T-helper 9 cell (primary cell): ENCODE data around the gene DAZAP1.
"Not testable (repeated sequence)": the region's sequence is repeated elsewhere in the genome, so short reads cannot be mapped to it uniquely, and the experiment has no call there.

Experiments
- DNase-seq: peaks from one replicate; pipeline ENCODE4 v3.0.0-alpha.2; 2020

The DAZAP1 gene

GRCh38 chr19:1411255-1412191, 4.1 kb downstream of the DAZAP1 start:
- no peak for DNase-seq

- DNase-seq: no peak
Measured at GRCh38 chr19:1412323-1412923, 5.0 kb downstream of the DAZAP1 start.

GRCh38 chr19:1412995-1413800, 5.8 kb downstream of the DAZAP1 start:
- DNase-seq: no peak

GRCh38 chr19:1416014-1416841, 8.8 kb downstream of the DAZAP1 start:
- no peak for DNase-seq

GRCh38 chr19:1417145-1417544, 9.8 kb downstream of the DAZAP1 start:
- DNase-seq: no peak

GRCh38 chr19:1417681-1418495, 10.5 kb downstream of the DAZAP1 start:
- DNase-seq: no peak

- DNase-seq: no peak
Measured at GRCh38 chr19:1418496-1418775, 11.1 kb downstream of the DAZAP1 start.

- DNase-seq: no peak
Measured at GRCh38 chr19:1418951-1419738, 11.8 kb downstream of the DAZAP1 start.

- DNase-seq: not testable (repeated sequence)
Measured at GRCh38 chr19:1420085-1420484, 12.7 kb downstream of the DAZAP1 start.

GRCh38 chr19:1420590-1420989, 13.2 kb downstream of the DAZAP1 start:
- DNase-seq: no peak

GRCh38 chr19:1421218-1421957, 14.0 kb downstream of the DAZAP1 start:
- no peak for DNase-seq

- DNase-seq: no peak
Measured at GRCh38 chr19:1421958-1422305, 14.5 kb downstream of the DAZAP1 start.

- DNase-seq: no peak
Measured at GRCh38 chr19:1422360-1422759, 15.0 kb downstream of the DAZAP1 start.

- no peak for DNase-seq
Measured at GRCh38 chr19:1422943-1423342, 15.6 kb downstream of the DAZAP1 start.

- no peak for DNase-seq
Measured at GRCh38 chr19:1423436-1424191, 16.2 kb downstream of the DAZAP1 start.

GRCh38 chr19:1424192-1424955, 17.0 kb downstream of the DAZAP1 start:
- no peak for DNase-seq

- DNase-seq: no peak
Measured at GRCh38 chr19:1425102-1425837, 17.9 kb downstream of the DAZAP1 start.

- DNase-seq: no peak
Measured at GRCh38 chr19:1425902-1426301, 18.5 kb downstream of the DAZAP1 start.
